ENCODE data around the gene EVL.

EVL gene

DNA sequence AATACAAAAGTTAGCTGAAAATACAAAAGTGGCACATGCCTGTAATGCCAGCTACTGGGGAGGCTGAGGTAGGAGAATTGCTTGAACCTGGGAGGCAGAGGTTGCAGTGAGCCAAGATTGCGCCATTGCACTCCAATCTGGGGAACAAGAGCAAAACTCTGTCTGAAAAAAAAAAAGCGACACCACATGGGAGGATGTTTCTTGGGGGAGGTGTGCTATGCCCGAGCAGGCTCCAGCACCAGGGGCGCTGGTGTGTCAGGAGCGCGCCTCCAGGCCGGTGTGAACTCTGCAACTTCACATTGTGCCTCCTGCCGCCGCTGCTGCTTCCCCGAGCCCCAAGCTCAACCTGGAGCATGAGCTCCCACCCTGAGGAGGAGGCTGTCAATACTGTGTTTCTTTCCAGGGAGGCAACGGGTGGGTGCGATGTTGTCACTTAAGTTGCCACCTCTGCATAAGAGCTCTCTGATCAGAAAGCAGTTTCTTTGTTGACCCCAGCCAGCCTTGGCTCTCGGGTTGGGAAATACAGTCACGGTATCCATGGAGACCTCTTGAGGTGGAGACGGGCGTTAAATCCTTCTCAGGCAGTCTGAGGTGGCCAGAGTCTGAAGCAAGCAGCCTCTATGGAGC is 75.3 kb downstream of the EVL start:
- H3K4me1 ChIP-seq (ENCODE audit: control insufficient read depth in 5 of 5, insufficient read depth in 5 of 5, low read length in 5 of 5) = peaks cover 8 to 33% (median 16%) of the 10 kb centered on the region in 5 donors
- no peak overlapping the region for H3K9ac ChIP-seq (ENCODE audit: low read length in 5 of 5)
- no peak overlapping the region for H3K27ac ChIP-seq (ENCODE audit: low read depth, low read length)

DNA sequence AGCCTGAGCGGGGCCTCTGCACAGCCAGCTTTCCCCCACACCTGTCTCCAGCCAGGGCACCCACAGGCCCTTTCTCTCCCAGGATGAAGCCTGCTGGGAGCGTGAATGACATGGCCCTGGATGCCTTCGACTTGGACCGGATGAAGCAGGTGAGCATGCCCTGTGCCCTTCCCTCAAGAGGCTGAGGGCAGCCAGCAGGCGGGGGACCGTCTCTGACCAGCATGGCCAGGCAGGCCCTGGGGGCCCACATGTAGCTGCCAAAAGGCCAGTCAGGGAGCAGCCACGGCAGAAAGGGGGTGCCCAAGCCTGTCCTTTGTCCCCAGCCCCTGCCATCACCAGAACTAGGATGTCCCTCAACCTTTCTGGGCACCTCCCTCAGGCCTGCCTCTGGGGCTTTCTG is 75.9 kb downstream of the EVL start:
- Histone ChIP-seq H3K9ac (ENCODE audit: low read length in 5 of 5) (no peak overlapping the region), H3K27me3 (ENCODE audit: control insufficient read depth in 5 of 5, insufficient read depth in 4 of 5, low read length in 5 of 5) (peaks cover 0 to 3% (median 0%) of the 10 kb centered on the region in 5 donors), H3K27ac (ENCODE audit: low read depth, low read length) (no peak overlapping the region), H3K4me3 (ENCODE audit: low read depth in 1 of 5, low read length in 5 of 5) (no peak overlapping the region), H3K9me3 (ENCODE audit: control insufficient read depth in 5 of 5, low read length in 5 of 5) (no peaks in the 10 kb centered on the region), H3K36me3 (ENCODE audit: control insufficient read depth in 5 of 5, insufficient read depth in 5 of 5, low read length in 5 of 5) (peaks cover 0 to 69% (median 21%) of the 10 kb centered on the region in 5 donors), H3K4me1 (ENCODE audit: control insufficient read depth in 5 of 5, insufficient read depth in 5 of 5, low read length in 5 of 5) (peaks cover 8 to 33% (median 16%) of the 10 kb centered on the region in 5 donors)

More for the DNA sequence above, 75.3 kb downstream of the EVL start:
- H3K36me3 ChIP-seq (ENCODE audit: control insufficient read depth in 5 of 5, insufficient read depth in 5 of 5, low read length in 5 of 5) = peaks cover 0 to 73% (median 22%) of the 10 kb centered on the region in 5 donors
- H3K9me3 ChIP-seq (ENCODE audit: control insufficient read depth in 5 of 5, low read length in 5 of 5) = no peaks in the 10 kb centered on the region
- no peak overlapping the region for H3K4me3 ChIP-seq (ENCODE audit: low read depth in 1 of 5, low read length in 5 of 5)
- H3K27me3 ChIP-seq (ENCODE audit: control insufficient read depth in 5 of 5, insufficient read depth in 4 of 5, low read length in 5 of 5) = peaks cover 0 to 3% (median 0%) of the 10 kb centered on the region in 5 donors

DNA sequence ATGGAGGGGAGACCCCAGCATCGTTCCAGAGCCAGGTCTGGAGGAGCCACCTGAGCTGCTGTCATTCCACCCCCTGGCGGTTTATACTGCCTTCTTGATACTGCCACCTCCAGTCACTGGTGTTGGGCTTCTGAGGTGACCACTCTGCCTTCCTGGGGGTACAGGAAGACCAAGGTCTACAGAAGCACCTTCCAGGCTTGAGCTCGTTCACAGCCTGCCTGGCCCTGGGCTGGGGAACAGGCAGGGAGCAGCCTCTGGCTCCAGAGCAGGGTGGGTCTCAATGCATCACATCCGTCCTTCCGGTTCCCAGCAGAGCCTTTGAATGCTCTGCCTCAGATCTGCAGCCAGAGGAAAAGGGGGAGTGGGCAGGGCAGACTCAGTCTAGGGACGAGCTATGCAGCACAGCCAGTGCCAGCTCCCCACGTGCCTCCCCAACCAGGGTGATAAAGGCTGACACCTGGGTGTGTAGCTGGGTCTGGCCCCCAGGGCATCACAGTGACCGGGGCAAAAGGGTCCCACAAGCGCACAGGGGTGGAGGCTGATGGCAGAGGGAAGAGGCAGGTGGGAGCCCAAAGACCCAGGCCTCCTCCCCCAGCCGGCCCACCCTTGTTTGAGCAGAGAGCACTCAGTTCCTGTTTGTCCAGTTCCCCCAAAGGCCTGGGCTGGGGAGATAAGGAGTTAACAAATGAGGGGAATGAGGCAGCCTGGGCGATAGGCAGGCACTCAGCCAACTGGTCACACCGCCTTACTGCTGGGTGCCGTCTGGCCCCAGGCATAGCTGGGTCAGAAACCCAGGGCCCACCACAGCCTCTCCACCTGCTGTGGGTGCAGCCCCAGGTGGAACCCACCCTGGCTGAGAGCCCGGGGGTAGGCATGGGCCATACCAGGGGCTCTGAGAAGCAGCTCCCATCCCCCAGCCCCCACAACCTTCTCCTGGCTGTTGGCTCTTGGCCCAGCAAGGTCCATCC is 77.1 kb downstream of the EVL start:
- Histone ChIP-seq H3K4me1 (ENCODE audit: control insufficient read depth in 5 of 5, insufficient read depth in 5 of 5, low read length in 5 of 5) (peaks cover 8 to 31% (median 16%) of the 10 kb centered on the region in 5 donors), H3K36me3 (ENCODE audit: control insufficient read depth in 5 of 5, insufficient read depth in 5 of 5, low read length in 5 of 5) (peaks cover 0 to 56% (median 15%) of the 10 kb centered on the region in 5 donors), H3K9me3 (ENCODE audit: control insufficient read depth in 5 of 5, low read length in 5 of 5) (no peaks in the 10 kb centered on the region), H3K9ac (ENCODE audit: low read length in 5 of 5) (no peak overlapping the region), H3K27ac (ENCODE audit: low read depth, low read length) (no peak overlapping the region), H3K27me3 (ENCODE audit: control insufficient read depth in 5 of 5, insufficient read depth in 4 of 5, low read length in 5 of 5) (peaks cover 0 to 3% (median 0%) of the 10 kb centered on the region in 5 donors), H3K4me3 (ENCODE audit: low read depth in 1 of 5, low read length in 5 of 5) (no peak overlapping the region)

DNA sequence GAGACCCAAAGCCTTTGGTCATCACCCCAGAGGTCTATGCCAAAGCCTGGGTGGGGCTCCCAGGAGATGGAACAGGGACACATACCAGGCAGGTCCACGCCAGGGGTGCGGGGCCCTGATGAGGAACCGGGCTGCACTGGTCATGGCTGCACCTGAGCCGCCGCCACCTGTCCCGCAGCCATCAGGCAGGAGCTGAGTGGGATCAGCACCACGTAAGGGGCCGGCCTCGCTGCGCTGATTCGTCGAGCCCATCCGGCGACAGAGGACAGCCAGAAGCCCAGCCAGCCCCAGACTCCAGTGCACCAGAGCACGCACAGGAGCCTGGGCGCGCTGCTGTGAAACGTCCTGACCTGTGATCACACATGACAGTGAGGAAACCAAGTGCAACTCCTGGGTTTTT is 78.3 kb downstream of the EVL start:
- Histone ChIP-seq H3K27me3 (ENCODE audit: control insufficient read depth in 5 of 5, insufficient read depth in 4 of 5, low read length in 5 of 5) (peaks cover 0 to 3% (median 0%) of the 10 kb centered on the region in 5 donors), H3K9ac (ENCODE audit: low read length in 5 of 5) (no peak overlapping the region), H3K36me3 (ENCODE audit: control insufficient read depth in 5 of 5, insufficient read depth in 5 of 5, low read length in 5 of 5) (peaks cover 0 to 44% (median 11%) of the 10 kb centered on the region in 5 donors), H3K27ac (ENCODE audit: low read depth, low read length) (no peak overlapping the region), H3K4me1 (ENCODE audit: control insufficient read depth in 5 of 5, insufficient read depth in 5 of 5, low read length in 5 of 5) (peaks cover 2 to 28% (median 19%) of the 10 kb centered on the region in 5 donors), H3K9me3 (ENCODE audit: control insufficient read depth in 5 of 5, low read length in 5 of 5) (no peaks in the 10 kb centered on the region), H3K4me3 (ENCODE audit: low read depth in 1 of 5, low read length in 5 of 5) (no peak overlapping the region)

DNA sequence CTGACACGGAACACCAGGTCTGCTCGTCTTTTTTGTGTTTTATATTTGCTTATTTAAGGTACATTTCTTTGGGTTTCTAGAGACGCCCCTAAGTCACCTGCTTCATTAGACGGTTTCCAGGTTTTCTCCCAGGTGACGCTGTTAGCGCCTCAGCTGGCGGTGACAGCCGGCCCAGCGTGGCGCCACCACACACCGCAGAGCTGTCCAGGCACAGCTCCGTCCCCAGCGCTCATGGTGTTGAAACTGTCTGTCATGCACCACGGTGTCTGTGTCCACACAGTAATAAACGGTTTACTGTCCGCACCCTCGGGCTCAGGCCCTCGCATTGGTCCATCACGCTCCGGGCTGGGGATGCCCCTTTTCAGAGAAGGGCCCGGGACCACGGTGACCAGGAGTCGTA is 78.7 kb downstream of the EVL start:
- H3K4me3 ChIP-seq (ENCODE audit: low read depth in 1 of 5, low read length in 5 of 5) = no peak overlapping the region
- peaks cover 0 to 3% (median 0%) of the 10 kb centered on the region in 5 donors for H3K27me3 ChIP-seq (ENCODE audit: control insufficient read depth in 5 of 5, insufficient read depth in 4 of 5, low read length in 5 of 5)
- H3K36me3 ChIP-seq (ENCODE audit: control insufficient read depth in 5 of 5, insufficient read depth in 5 of 5, low read length in 5 of 5) = peaks cover 0 to 40% (median 9%) of the 10 kb centered on the region in 5 donors
- no peaks in the 10 kb centered on the region for H3K9me3 ChIP-seq (ENCODE audit: control insufficient read depth in 5 of 5, low read length in 5 of 5)
- no peak overlapping the region for H3K9ac ChIP-seq (ENCODE audit: low read length in 5 of 5)
- no peak overlapping the region for H3K27ac ChIP-seq (ENCODE audit: low read depth, low read length)
- peaks cover 0 to 25% (median 18%) of the 10 kb centered on the region in 5 donors for H3K4me1 ChIP-seq (ENCODE audit: control insufficient read depth in 5 of 5, insufficient read depth in 5 of 5, low read length in 5 of 5)

DNA sequence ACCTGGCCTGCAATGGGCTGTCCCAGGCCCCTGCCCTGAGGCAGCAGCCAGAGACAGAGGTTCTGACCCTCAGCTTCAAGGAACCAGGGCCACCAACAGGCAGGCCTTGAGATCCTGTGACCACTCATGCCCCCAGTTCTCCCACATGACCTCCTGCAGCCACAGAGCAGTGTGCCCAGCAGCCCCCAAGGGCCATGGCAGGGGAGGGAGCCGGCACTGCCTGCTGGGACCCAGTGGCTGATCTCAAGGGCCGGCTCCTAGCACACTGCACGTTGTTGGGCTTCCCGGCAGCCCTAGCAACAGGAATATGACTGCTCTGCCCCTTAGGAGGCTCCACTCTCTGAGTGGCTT is 79.4 kb downstream of the EVL start:
- H3K4me3 ChIP-seq (ENCODE audit: low read depth in 1 of 5, low read length in 5 of 5) = no peak overlapping the region
- H3K27me3 ChIP-seq (ENCODE audit: control insufficient read depth in 5 of 5, insufficient read depth in 4 of 5, low read length in 5 of 5) = peaks cover 0 to 6% (median 3%) of the 10 kb centered on the region in 5 donors
- H3K36me3 ChIP-seq (ENCODE audit: control insufficient read depth in 5 of 5, insufficient read depth in 5 of 5, low read length in 5 of 5) = peaks cover 0 to 37% (median 9%) of the 10 kb centered on the region in 5 donors
- peaks cover 0 to 25% (median 18%) of the 10 kb centered on the region in 5 donors for H3K4me1 ChIP-seq (ENCODE audit: control insufficient read depth in 5 of 5, insufficient read depth in 5 of 5, low read length in 5 of 5)
- no peaks in the 10 kb centered on the region for H3K9me3 ChIP-seq (ENCODE audit: control insufficient read depth in 5 of 5, low read length in 5 of 5)
- H3K9ac ChIP-seq (ENCODE audit: low read length in 5 of 5) = no peak overlapping the region
- H3K27ac ChIP-seq (ENCODE audit: low read depth, low read length) = no peak overlapping the region

DNA sequence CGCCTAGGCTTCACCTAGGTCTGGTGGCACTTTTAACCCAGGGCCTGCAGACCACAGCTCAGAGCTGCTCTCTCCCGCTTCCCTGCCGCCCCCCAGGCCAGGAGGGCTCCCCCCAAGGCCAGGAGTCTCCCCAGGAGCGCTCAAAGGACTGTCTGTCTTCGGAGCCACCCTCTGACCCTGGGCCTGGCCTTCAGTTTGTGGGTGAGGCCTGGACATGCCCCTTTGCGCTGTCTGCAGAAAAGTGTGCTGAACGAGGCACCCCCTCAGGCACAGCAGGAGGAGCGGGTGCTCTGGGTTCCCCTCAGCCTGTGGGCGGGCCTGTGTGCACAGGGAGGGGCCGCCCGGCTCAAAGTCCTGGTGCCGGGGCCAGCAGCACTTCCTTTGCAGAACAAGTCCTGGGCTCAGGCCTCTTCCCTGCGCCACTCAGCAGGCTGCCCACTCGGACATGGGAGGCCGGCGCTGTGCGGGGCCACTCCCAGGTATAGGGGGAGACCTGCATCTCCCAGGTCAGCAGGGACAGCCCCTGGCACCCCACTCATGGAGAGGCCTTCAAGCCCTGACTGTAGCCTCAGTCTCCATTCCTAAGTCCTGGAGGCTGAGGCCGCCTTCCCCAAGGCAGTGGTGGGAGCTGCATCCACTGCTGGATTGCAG is 79.9 kb downstream of the EVL start:
- Histone ChIP-seq H3K4me1 (ENCODE audit: control insufficient read depth in 5 of 5, insufficient read depth in 5 of 5, low read length in 5 of 5) (peaks cover 0 to 25% (median 18%) of the 10 kb centered on the region in 5 donors), H3K9me3 (ENCODE audit: control insufficient read depth in 5 of 5, low read length in 5 of 5) (no peaks in the 10 kb centered on the region), H3K27me3 (ENCODE audit: control insufficient read depth in 5 of 5, insufficient read depth in 4 of 5, low read length in 5 of 5) (peaks cover 0 to 10% (median 5%) of the 10 kb centered on the region in 5 donors), H3K4me3 (ENCODE audit: low read depth in 1 of 5, low read length in 5 of 5) (no peak overlapping the region), H3K36me3 (ENCODE audit: control insufficient read depth in 5 of 5, insufficient read depth in 5 of 5, low read length in 5 of 5) (peaks cover 0 to 35% (median 9%) of the 10 kb centered on the region in 5 donors), H3K9ac (ENCODE audit: low read length in 5 of 5) (no peak overlapping the region), H3K27ac (ENCODE audit: low read depth, low read length) (no peak overlapping the region)

DNA sequence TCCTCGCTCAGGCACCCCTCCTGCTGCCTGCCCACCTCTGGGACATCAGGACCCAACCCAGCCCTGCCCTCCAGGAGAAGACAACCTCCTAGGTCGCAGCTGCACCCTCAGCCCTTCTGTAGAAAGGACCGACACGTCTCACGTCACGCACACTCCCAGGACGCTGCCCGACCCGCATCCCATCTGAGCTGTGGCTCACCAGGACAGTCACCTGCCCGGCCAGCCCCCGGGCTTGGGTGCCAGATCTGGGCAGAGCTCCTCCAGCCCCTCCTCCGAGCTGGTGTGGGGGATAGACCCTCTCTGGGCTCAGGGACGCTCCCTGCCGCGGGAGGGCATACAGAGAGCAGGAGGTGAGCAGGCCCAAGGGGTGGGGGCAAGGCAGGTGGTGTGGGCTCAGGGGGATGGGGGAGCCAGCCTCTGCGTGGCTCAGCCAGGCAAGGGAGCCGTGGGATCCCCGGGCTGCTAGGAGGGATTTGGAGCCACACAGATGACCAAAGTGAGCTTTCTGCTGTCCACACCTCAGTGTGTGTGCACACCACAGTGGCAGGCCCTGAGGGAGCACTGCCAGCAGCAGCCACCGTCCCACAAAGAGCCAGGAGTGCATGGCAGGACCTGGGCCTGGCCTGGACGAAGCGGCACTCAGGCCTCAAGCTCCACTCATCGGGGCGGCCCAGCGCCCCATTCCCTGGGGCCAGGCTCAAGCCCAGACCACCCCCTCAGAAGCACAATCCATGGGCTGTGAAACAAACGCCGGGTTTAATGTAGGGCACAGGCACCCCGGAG is 80.7 kb downstream of the EVL start:
- Histone ChIP-seq H3K9me3 (ENCODE audit: control insufficient read depth in 5 of 5, low read length in 5 of 5) (no peaks in the 10 kb centered on the region), H3K27ac (ENCODE audit: low read depth, low read length) (no peak overlapping the region), H3K27me3 (ENCODE audit: control insufficient read depth in 5 of 5, insufficient read depth in 4 of 5, low read length in 5 of 5) (peaks cover 3 to 13% (median 6%) of the 10 kb centered on the region in 5 donors), H3K4me3 (ENCODE audit: low read depth in 1 of 5, low read length in 5 of 5) (no peak overlapping the region), H3K36me3 (ENCODE audit: control insufficient read depth in 5 of 5, insufficient read depth in 5 of 5, low read length in 5 of 5) (peaks cover 0 to 34% (median 9%) of the 10 kb centered on the region in 5 donors), H3K4me1 (ENCODE audit: control insufficient read depth in 5 of 5, insufficient read depth in 5 of 5, low read length in 5 of 5) (peaks cover 0 to 25% (median 16%) of the 10 kb centered on the region in 5 donors), H3K9ac (ENCODE audit: low read length in 5 of 5) (no peak overlapping the region)

DNA sequence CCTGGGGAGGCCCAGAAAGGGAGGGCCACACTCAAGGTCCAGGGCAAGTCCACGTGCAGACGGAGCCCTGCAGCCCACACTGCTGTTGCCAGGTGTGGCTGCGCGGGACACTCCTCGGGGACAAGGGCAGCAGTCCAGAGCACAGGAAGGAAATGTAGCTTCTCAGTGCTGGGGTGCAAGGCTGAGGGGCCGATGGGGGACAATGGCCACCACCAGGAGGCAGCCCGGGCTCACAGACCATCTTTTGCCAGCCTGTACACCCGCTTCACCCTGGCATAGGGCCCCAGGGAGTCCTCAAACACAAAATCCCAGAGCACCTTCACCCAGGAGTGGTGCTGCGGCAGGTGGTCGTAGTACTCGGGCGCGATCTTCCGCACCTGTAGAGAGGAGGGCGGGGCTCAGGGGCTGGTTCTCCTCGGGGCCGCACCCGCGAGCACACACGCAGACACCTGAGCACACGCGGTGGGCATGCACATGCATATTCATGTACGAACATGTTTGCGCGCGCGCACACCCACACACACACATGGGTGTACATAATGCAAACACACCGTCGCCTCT is 81.4 kb downstream of the EVL start:
- Histone ChIP-seq H3K4me1 (ENCODE audit: control insufficient read depth in 5 of 5, insufficient read depth in 5 of 5, low read length in 5 of 5) (peaks cover 0 to 25% (median 16%) of the 10 kb centered on the region in 5 donors), H3K36me3 (ENCODE audit: control insufficient read depth in 5 of 5, insufficient read depth in 5 of 5, low read length in 5 of 5) (peaks cover 0 to 26% (median 9%) of the 10 kb centered on the region in 5 donors), H3K27ac (ENCODE audit: low read depth, low read length) (no peak overlapping the region), H3K27me3 (ENCODE audit: control insufficient read depth in 5 of 5, insufficient read depth in 4 of 5, low read length in 5 of 5) (peaks cover 3 to 13% (median 6%) of the 10 kb centered on the region in 5 donors), H3K9ac (ENCODE audit: low read length in 5 of 5) (no peak overlapping the region), H3K9me3 (ENCODE audit: control insufficient read depth in 5 of 5, low read length in 5 of 5) (no peaks in the 10 kb centered on the region), H3K4me3 (ENCODE audit: low read depth in 1 of 5, low read length in 5 of 5) (no peak overlapping the region)

Measured in subcutaneous abdominal adipose tissue (tissue), 5 donors.